GM18498 (cell line): ENCODE results near the gene DAZAP1.

Source experiments
- ATAC-seq: cut with Tn5 transposase; IDR thresholded peaks from one replicate; pipeline ENCODE4 v1.9.1; 2021; ENCODE audit warnings: mild to moderate bottlenecking, moderate library complexity; ENCODE audit not compliant: unreplicated experiment

Gene DAZAP1

GRCh38 chr19:1455336-1456120, 48.1 kb downstream of the DAZAP1 start:
- no peak for ATAC-seq

GRCh38 chr19:1456121-1456900, 48.9 kb downstream of the DAZAP1 start:
- ATAC-seq: no peak

GRCh38 chr19:1457031-1457739, 49.8 kb downstream of the DAZAP1 start:
- ATAC-seq: no peak

- ATAC-seq: no peak
Measured at GRCh38 chr19:1457892-1458291, 50.5 kb downstream of the DAZAP1 start.

- no peak for ATAC-seq
Measured at GRCh38 chr19:1459479-1459878, 52.1 kb downstream of the DAZAP1 start.

- no peak for ATAC-seq
Measured at GRCh38 chr19:1460033-1460995, 52.9 kb downstream of the DAZAP1 start.

- ATAC-seq: no peak
Measured at GRCh38 chr19:1461862-1462261, 54.5 kb downstream of the DAZAP1 start.

- no peak for ATAC-seq
Measured at GRCh38 chr19:1465191-1466016, 58.0 kb downstream of the DAZAP1 start.

GRCh38 chr19:1466018-1466460, 58.7 kb downstream of the DAZAP1 start:
- no peak for ATAC-seq

GRCh38 chr19:1466461-1467214, 59.3 kb downstream of the DAZAP1 start:
- ATAC-seq: no peak

GRCh38 chr19:1467215-1467489, 59.8 kb downstream of the DAZAP1 start:
- ATAC-seq: no peak

GRCh38 chr19:1467490-1468273, 60.3 kb downstream of the DAZAP1 start:
- ATAC-seq: no peak

- no peak for ATAC-seq
Measured at GRCh38 chr19:1468274-1468820, 61.0 kb downstream of the DAZAP1 start.

GRCh38 chr19:1468821-1469254, 61.5 kb downstream of the DAZAP1 start:
- no peak for ATAC-seq

GRCh38 chr19:1469255-1470054, 62.1 kb downstream of the DAZAP1 start:
- no peak for ATAC-seq

- no peak for ATAC-seq
Measured at GRCh38 chr19:1470055-1470304, 62.6 kb downstream of the DAZAP1 start.

GRCh38 chr19:1470305-1471009, 63.1 kb downstream of the DAZAP1 start:
- ATAC-seq: peak; percentile 42
